Thymus (tissue), 11 donors: ENCODE measurements around the gene RPLP1. TPM values are rescaled to one million over a fixed set of nuclear protein-coding genes. Genes with fewer than 3 reads are reported as not detected.

ENCODE experiments used
- DNase-seq, 9 donors: peaks; one replicate each; pipeline ENCODE4 v3.0.0-alpha.2; 2013; ENCODE audit warnings: low spot score in 9 of 9, low read depth in 6 of 9, missing footprints in 1 of 9
- H3K27ac ChIP-seq, 2 donors: one replicate each; pipeline ENCODE4 v1.5.1; 2013; ENCODE audit warnings: control low read depth in 1 of 2, low read depth in 1 of 2, low read length in 1 of 2, mild to moderate bottlenecking in 1 of 2, moderate library complexity in 1 of 2
- H3K27me3 ChIP-seq, 2 donors: one replicate each; pipeline ENCODE4 v1.5.1; 2013; ENCODE audit warnings: low read length in 1 of 2; ENCODE audit not compliant: control insufficient read depth in 2 of 2, insufficient read depth in 1 of 2
- H3K36me3 ChIP-seq, 2 donors: one replicate each; pipeline ENCODE4 v1.5.1; 2013; ENCODE audit warnings: low read length in 1 of 2, mild to moderate bottlenecking in 1 of 2, moderate library complexity in 1 of 2; ENCODE audit not compliant: control insufficient read depth in 2 of 2, insufficient read depth in 2 of 2
- H3K4me1 ChIP-seq, 2 donors: one replicate each; pipeline ENCODE4 v1.5.1; 2013; ENCODE audit warnings: low read length in 2 of 2; ENCODE audit not compliant: control insufficient read depth in 2 of 2, insufficient read depth in 2 of 2
- H3K4me3 ChIP-seq, 2 donors: one replicate each; pipeline ENCODE4 v1.5.1; 2013; ENCODE audit warnings: low read length in 2 of 2, control low read depth in 1 of 2, mild to moderate bottlenecking in 1 of 2
- H3K9me3 ChIP-seq, 2 donors: one replicate each; pipeline ENCODE4 v1.5.1; 2013; ENCODE audit warnings: low read length in 1 of 2, mild to moderate bottlenecking in 1 of 2; ENCODE audit not compliant: control insufficient read depth in 2 of 2, insufficient read depth in 1 of 2
- WGBS: extraction: QIAGEN DNeasy Blood & Tissue Kit; methylation state at CpG from one replicate; pipeline ENCODE4 v1.1.7; 2013; 5-methylcytosine and 5-hydroxymethylcytosine counted together
- polyA plus RNA-seq: library from polyadenylated mRNA; stranded (reverse); fragments of 200-250 nt; gene quantifications from one replicate; pipeline ENCODE4 v1.2.3, GENCODE V29; 2013
- total RNA-seq: library from RNA; stranded (reverse); fragments of 120-200 nt; gene quantifications from one replicate; pipeline ENCODE4 v1.2.4, GENCODE V29; 2013
- donor health status: healthy.

The RPLP1 gene
- total and polyA plus RNA-seq, 2 donors = 883 to 2,341 TPM

- Histone ChIP-seq H3K4me3 (no peak overlapping the region), H3K9me3 (no peaks in the 10 kb centered on the region), H3K27me3 (no peaks in the 10 kb centered on the region), H3K36me3 (no peaks in the 10 kb centered on the region), H3K4me1 (peaks cover 0 to 4% of the 10 kb centered on the region in 2 donors), H3K27ac (no peak overlapping the region)
- 100% methylated on average over 2 of the region's 2 CpGs for WGBS
- DNase-seq = no peak
Observed at GRCh38 chr15:69493406-69493805, 40.8 kb downstream of the RPLP1 start.

- H3K36me3 ChIP-seq = no peaks in the 10 kb centered on the region
- WGBS = 92% methylated on average over 2 of the region's 2 CpGs
- DNase-seq = no peak
- peaks cover 0 to 7% of the 10 kb centered on the region in 2 donors for H3K4me1 ChIP-seq
- no peak overlapping the region for H3K4me3 ChIP-seq
- H3K27ac ChIP-seq = no peak overlapping the region
- H3K27me3 ChIP-seq = no peaks in the 10 kb centered on the region
- no peaks in the 10 kb centered on the region for H3K9me3 ChIP-seq
Observed at GRCh38 chr15:69496001-69496400, 43.4 kb downstream of the RPLP1 start.

- Histone ChIP-seq H3K27ac (no peak overlapping the region), H3K9me3 (no peaks in the 10 kb centered on the region), H3K4me3 (no peak overlapping the region), H3K4me1 (peaks cover 0 to 7% of the 10 kb centered on the region in 2 donors), H3K36me3 (no peaks in the 10 kb centered on the region), H3K27me3 (no peaks in the 10 kb centered on the region)
- peak in 1 of 9 donors; percentile 15 for DNase-seq
- 93% methylated on average over 1 of the region's 1 CpG for WGBS
Observed at GRCh38 chr15:69497076-69497475, 44.5 kb downstream of the RPLP1 start.

- Histone ChIP-seq H3K27ac (no peak overlapping the region), H3K36me3 (no peaks in the 10 kb centered on the region), H3K4me1 (peaks cover 0 to 7% of the 10 kb centered on the region in 2 donors), H3K9me3 (no peaks in the 10 kb centered on the region), H3K4me3 (no peak overlapping the region), H3K27me3 (no peaks in the 10 kb centered on the region)
- DNase-seq = no peak
- 98% methylated on average over 1 of the region's 1 CpG for WGBS
Observed at GRCh38 chr15:69497667-69498066, 45.0 kb downstream of the RPLP1 start.

GRCh38 chr15:69498282-69498681 is 45.7 kb downstream of the RPLP1 start:
- Histone ChIP-seq H3K9me3 (no peaks in the 10 kb centered on the region), H3K36me3 (no peaks in the 10 kb centered on the region), H3K27me3 (no peaks in the 10 kb centered on the region), H3K4me1 (peaks cover 0 to 7% of the 10 kb centered on the region in 2 donors), H3K27ac (no peak overlapping the region), H3K4me3 (no peak overlapping the region)
- DNase-seq = no peak
- 92% methylated on average over 15 of the region's 15 CpGs for WGBS

GRCh38 chr15:69498987-69499386 is 46.4 kb downstream of the RPLP1 start:
- Histone ChIP-seq H3K4me3 (no peak overlapping the region), H3K27me3 (no peaks in the 10 kb centered on the region), H3K36me3 (no peaks in the 10 kb centered on the region), H3K27ac (no peak overlapping the region), H3K9me3 (no peaks in the 10 kb centered on the region), H3K4me1 (peaks cover 0 to 7% of the 10 kb centered on the region in 2 donors)
- DNase-seq = no peak
- 87% methylated on average over 6 of the region's 6 CpGs for WGBS

GRCh38 chr15:69499521-69500211 is 47.0 kb downstream of the RPLP1 start:
- DNase-seq = no peak
- 89% methylated on average over 14 of the region's 14 CpGs for WGBS
- peaks cover 0 to 7% of the 10 kb centered on the region in 2 donors for H3K4me1 ChIP-seq
- no peaks in the 10 kb centered on the region for H3K36me3 ChIP-seq
- no peak overlapping the region for H3K27ac ChIP-seq
- no peak overlapping the region for H3K4me3 ChIP-seq
- H3K9me3 ChIP-seq = no peaks in the 10 kb centered on the region
- no peaks in the 10 kb centered on the region for H3K27me3 ChIP-seq

GRCh38 chr15:69500339-69500738 is 47.7 kb downstream of the RPLP1 start:
- H3K27me3 ChIP-seq = no peaks in the 10 kb centered on the region
- no peak overlapping the region for H3K4me3 ChIP-seq
- peaks cover 0 to 7% of the 10 kb centered on the region in 2 donors for H3K4me1 ChIP-seq
- no peak for DNase-seq
- H3K27ac ChIP-seq = no peak overlapping the region
- no peaks in the 10 kb centered on the region for H3K9me3 ChIP-seq
- 98% methylated on average over 1 of the region's 1 CpG for WGBS
- no peaks in the 10 kb centered on the region for H3K36me3 ChIP-seq

GRCh38 chr15:69501456-69501855 is 48.8 kb downstream of the RPLP1 start:
- no peaks in the 10 kb centered on the region for H3K27me3 ChIP-seq
- peaks cover 0 to 7% of the 10 kb centered on the region in 2 donors for H3K4me1 ChIP-seq
- DNase-seq = no peak
- no peaks in the 10 kb centered on the region for H3K9me3 ChIP-seq
- WGBS = 96% methylated on average over 8 of the region's 8 CpGs
- no peak overlapping the region for H3K4me3 ChIP-seq
- H3K36me3 ChIP-seq = no peaks in the 10 kb centered on the region
- H3K27ac ChIP-seq = no peak overlapping the region
